ENCODE measurements around the gene MCRIP2.

Gene MCRIP2

DNA sequence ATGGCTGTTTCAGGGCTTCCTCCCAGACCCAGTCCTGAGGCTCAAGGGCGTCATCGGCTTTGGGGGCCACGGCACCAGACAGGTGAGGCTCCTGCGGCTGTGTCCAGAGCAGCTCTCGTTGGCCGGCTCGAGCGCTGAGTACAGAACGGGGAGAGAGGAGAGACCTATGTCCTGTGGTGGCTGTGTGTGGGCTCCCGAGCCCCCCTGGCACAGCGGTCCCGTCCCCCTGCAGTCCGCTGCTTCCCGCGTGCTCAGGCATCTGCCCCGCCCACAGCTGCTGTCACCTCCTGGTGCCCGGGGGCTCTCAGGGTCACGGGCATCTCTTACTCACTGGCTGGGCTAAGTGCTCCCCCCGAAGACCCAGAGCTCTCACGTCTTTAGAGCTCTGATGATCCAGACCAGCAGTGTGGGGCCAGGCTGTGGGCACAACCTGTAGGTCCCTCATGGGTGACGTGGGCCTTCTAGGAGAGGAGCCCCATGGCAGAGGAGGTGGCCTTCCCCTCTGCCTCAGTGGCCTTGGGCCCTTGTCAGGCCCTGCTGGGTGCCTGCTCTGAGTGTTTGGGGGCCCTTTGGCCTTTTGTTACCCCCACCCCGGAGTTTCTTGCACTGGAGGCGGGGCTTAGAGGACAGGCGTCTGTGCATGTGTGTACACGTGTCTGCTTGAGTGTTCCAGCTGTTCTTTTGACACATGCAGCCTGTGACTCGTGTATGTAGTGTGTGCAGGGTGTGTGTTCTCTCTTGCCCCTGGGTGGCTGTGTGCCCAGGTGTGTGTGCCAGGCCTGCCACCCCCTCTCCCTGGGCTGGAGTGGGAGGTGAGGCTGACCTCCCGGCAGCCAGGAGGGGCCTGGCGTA, 11.1 kb downstream of the MCRIP2 start:
- Histone ChIP-seq H3K27me3 (ENCODE audit: control insufficient read depth, insufficient read depth, low read length) (no peaks in the 10 kb centered on the region), H3K36me3 (ENCODE audit: control insufficient read depth, insufficient read depth, low read length) (peaks cover 32% of the 10 kb centered on the region), H3K9ac (ENCODE audit: low read length) (no peak overlapping the region), H3K9me3 (ENCODE audit: control insufficient read depth, insufficient read depth, low read depth, low read length) (no peaks in the 10 kb centered on the region), H3K4me1 (ENCODE audit: control insufficient read depth, insufficient read depth, low read length) (peaks cover 9% of the 10 kb centered on the region; the same call in 1 of the 2 replicates), H3K27ac (ENCODE audit: low read depth, low read length) (no peak overlapping the region), H3K4me3 (ENCODE audit: low read depth, low read length) (no peak overlapping the region)

DNA sequence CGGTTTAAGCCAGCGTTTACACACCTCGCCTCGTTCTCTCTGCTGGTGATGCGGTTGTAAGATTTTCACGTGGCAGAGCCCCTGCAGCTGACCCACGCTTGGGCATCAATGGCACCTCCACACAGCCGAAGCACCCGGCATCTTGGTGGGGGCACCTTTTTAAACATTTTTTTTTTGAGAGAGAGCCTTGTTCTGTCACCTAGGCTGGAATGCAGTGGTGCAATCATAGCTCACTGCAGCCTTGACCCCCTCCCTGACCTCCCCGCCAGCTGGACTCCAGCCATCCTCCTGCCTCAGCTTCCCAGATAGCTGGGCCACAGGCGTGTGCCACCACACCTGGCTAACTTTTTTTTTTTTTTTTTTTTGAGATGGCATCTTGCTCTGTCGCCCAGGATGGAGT, 12.4 kb downstream of the MCRIP2 start:
- peaks cover 5% of the 10 kb centered on the region; the same call in 1 of the 2 replicates for H3K4me1 ChIP-seq (ENCODE audit: control insufficient read depth, insufficient read depth, low read length)
- no peaks in the 10 kb centered on the region for H3K9me3 ChIP-seq (ENCODE audit: control insufficient read depth, insufficient read depth, low read depth, low read length)
- peaks cover 44% of the 10 kb centered on the region for H3K36me3 ChIP-seq (ENCODE audit: control insufficient read depth, insufficient read depth, low read length)
- no peak overlapping the region for H3K27ac ChIP-seq (ENCODE audit: low read depth, low read length)
- H3K9ac ChIP-seq (ENCODE audit: low read length): no peak overlapping the region
- H3K4me3 ChIP-seq (ENCODE audit: low read depth, low read length): no peak overlapping the region
- H3K27me3 ChIP-seq (ENCODE audit: control insufficient read depth, insufficient read depth, low read length): no peaks in the 10 kb centered on the region

DNA sequence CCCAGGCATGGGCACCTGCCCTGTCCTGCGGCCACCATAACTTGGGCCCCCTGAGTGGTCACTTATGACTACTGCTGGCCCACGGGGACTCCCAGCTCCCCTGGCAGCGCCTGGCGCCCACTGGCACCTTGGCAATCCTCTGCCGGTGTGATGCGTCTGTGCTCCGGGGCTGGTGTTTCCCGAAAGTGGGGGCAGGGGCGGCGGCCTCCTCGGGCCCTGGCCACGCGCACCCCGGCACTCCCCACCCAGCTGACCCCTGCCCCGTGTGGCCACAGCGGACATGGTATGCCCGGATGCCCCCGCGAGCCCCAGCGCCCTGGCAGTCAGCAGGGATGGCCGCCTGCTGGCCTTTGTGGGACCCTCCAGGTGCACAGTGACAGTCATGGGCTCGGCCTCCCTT, 15.9 kb downstream of the MCRIP2 start:
- no peak overlapping the region for H3K27ac ChIP-seq (ENCODE audit: low read depth, low read length)
- H3K36me3 ChIP-seq (ENCODE audit: control insufficient read depth, insufficient read depth, low read length): peaks cover 34% of the 10 kb centered on the region
- no peaks in the 10 kb centered on the region for H3K9me3 ChIP-seq (ENCODE audit: control insufficient read depth, insufficient read depth, low read depth, low read length)
- no peaks in the 10 kb centered on the region for H3K27me3 ChIP-seq (ENCODE audit: control insufficient read depth, insufficient read depth, low read length)
- no peak overlapping the region for H3K4me3 ChIP-seq (ENCODE audit: low read depth, low read length)
- H3K9ac ChIP-seq (ENCODE audit: low read length): no peak overlapping the region
- H3K4me1 ChIP-seq (ENCODE audit: control insufficient read depth, insufficient read depth, low read length): peaks cover 7% of the 10 kb centered on the region

DNA sequence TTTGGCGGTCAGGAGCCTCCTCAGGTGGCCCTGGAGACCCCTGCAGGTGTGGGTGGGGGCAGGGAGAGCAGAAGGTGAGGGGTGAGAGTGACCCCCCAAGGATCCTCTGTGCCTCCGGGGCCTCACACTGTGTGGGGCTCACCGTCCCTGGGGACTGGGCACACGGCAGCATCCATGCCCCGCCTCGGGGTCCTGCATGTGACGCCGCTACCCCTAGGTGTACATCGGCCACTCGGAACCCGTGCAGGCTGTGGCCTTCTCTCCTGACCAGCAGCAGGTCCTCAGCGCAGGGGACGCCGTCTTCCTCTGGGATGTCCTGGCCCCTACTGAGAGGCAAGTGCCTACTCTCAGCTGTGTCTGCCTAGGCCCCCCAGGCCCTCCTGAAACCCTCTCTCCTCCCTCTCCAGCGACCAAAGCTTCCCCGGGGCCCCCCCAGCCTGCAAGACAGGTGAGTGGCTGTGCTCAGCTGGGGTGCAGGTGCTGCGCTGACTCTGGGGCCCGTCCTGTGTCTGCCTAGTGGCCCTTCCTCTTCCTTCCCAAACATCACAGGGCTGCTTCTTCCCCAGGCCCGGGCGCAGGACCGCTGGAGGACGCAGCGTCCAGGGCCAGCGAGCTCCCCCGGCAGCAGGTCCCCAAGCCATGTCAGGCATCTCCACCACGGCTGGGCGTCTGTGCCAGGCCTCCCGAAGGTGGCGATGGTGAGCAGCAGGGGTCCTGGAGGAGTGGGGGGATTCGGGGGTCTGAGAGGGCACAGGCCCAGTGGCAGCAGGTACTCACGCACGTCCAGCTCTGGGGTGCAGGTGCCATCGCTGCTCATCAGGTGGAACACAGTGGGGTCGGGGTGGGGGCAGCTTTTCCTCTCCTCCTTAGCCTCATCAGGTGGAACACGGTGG, 17.3 kb downstream of the MCRIP2 start:
- H3K27ac ChIP-seq (ENCODE audit: low read depth, low read length): no peak overlapping the region
- no peak overlapping the region for H3K9ac ChIP-seq (ENCODE audit: low read length)
- no peak overlapping the region for H3K4me3 ChIP-seq (ENCODE audit: low read depth, low read length)
- H3K27me3 ChIP-seq (ENCODE audit: control insufficient read depth, insufficient read depth, low read length): no peaks in the 10 kb centered on the region
- no peaks in the 10 kb centered on the region for H3K9me3 ChIP-seq (ENCODE audit: control insufficient read depth, insufficient read depth, low read depth, low read length)
- H3K36me3 ChIP-seq (ENCODE audit: control insufficient read depth, insufficient read depth, low read length): peaks cover 30% of the 10 kb centered on the region
- peaks cover 7% of the 10 kb centered on the region for H3K4me1 ChIP-seq (ENCODE audit: control insufficient read depth, insufficient read depth, low read length)

DNA sequence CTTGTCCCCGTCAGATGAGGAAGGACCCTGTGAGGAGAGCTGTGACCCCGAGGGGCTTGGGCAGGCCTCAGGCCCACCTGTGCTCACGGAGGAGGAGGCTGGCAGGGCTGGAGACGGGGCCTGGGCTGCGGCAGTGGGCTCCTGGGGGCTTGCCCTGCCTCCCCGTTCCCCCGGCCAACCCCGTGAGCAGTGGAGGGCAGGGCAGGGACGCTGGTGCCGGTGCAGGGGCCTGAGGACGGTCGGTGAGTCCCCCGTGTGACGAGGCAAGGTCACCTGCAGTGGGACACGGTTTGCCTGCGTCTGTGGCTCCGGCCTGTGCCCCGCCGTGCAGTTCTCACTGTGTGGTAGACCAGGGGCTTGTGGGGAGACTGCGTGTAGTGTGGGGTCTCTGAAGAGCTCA, 18.0 kb downstream of the MCRIP2 start:
- H3K4me1 ChIP-seq (ENCODE audit: control insufficient read depth, insufficient read depth, low read length): peaks cover 7% of the 10 kb centered on the region
- no peaks in the 10 kb centered on the region for H3K27me3 ChIP-seq (ENCODE audit: control insufficient read depth, insufficient read depth, low read length)
- H3K9ac ChIP-seq (ENCODE audit: low read length): no peak overlapping the region
- no peaks in the 10 kb centered on the region for H3K9me3 ChIP-seq (ENCODE audit: control insufficient read depth, insufficient read depth, low read depth, low read length)
- H3K36me3 ChIP-seq (ENCODE audit: control insufficient read depth, insufficient read depth, low read length): peaks cover 30% of the 10 kb centered on the region
- no peak overlapping the region for H3K27ac ChIP-seq (ENCODE audit: low read depth, low read length)
- no peak overlapping the region for H3K4me3 ChIP-seq (ENCODE audit: low read depth, low read length)

DNA sequence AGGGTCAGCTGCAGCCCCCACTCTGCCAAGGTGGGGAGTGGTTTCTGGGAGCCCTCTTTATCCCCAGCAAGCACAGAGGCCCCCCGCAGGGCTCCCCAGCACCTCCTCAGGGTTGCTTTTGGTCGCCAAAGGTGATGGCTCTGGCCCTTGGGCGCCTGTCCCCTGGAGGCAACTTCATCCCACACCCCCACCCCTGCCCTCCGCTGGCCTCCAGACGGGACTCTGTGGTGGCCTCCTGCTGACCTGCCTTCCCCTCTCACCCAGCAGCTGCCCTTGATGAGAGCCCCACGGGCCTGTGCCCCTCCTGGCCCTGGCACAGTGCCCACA, 18.5 kb downstream of the MCRIP2 start:
- Histone ChIP-seq H3K9me3 (ENCODE audit: control insufficient read depth, insufficient read depth, low read depth, low read length) (no peaks in the 10 kb centered on the region), H3K36me3 (ENCODE audit: control insufficient read depth, insufficient read depth, low read length) (peaks cover 29% of the 10 kb centered on the region), H3K9ac (ENCODE audit: low read length) (no peak overlapping the region), H3K27ac (ENCODE audit: low read depth, low read length) (no peak overlapping the region), H3K4me3 (ENCODE audit: low read depth, low read length) (peak overlapping the region; percentile 12; the same call in 1 of the 2 replicates), H3K4me1 (ENCODE audit: control insufficient read depth, insufficient read depth, low read length) (peaks cover 7% of the 10 kb centered on the region), H3K27me3 (ENCODE audit: control insufficient read depth, insufficient read depth, low read length) (no peaks in the 10 kb centered on the region)

DNA sequence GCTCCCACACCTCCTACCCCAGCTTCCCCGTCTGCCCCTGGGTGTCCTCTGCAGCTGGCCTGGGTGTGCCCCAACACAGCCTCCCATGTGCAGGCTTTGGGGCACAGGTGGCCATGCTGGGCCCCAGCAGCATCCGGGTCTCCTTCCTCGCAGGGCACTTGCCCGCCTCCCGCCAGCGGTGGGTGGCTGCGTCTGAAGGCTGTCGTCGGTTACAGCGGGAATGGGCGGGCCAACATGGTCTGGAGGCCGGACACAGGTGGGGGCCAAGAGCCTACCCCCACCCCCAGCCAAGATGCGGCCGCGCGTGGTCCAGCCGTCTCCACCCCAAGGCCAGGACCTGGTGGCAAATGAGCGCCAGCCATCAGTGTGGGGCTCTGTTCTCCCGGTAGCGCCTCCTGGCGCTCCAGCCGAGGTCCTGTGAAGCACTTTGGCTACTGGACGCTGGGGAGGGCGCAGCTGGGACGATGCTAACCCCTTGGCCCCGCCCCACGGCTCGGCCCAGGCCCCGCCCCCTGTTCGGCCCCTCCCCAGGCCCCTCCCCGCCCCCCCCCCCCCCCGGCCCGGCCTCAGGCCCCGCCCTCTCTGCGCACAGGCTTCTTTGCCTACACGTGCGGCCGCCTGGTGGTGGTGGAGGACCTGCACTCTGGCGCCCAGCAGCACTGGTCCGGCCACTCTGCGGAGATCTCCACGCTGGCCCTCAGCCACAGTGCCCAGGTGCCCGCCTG, 19.0 kb downstream of the MCRIP2 start:
- Histone ChIP-seq H3K27me3 (ENCODE audit: control insufficient read depth, insufficient read depth, low read length) (no peaks in the 10 kb centered on the region), H3K27ac (ENCODE audit: low read depth, low read length) (no peak overlapping the region), H3K9me3 (ENCODE audit: control insufficient read depth, insufficient read depth, low read depth, low read length) (no peaks in the 10 kb centered on the region), H3K36me3 (ENCODE audit: control insufficient read depth, insufficient read depth, low read length) (peaks cover 24% of the 10 kb centered on the region), H3K4me3 (ENCODE audit: low read depth, low read length) (peak overlapping the region; percentile 12), H3K4me1 (ENCODE audit: control insufficient read depth, insufficient read depth, low read length) (peaks cover 7% of the 10 kb centered on the region), H3K9ac (ENCODE audit: low read length) (peak overlapping the region; percentile 24)

DNA sequence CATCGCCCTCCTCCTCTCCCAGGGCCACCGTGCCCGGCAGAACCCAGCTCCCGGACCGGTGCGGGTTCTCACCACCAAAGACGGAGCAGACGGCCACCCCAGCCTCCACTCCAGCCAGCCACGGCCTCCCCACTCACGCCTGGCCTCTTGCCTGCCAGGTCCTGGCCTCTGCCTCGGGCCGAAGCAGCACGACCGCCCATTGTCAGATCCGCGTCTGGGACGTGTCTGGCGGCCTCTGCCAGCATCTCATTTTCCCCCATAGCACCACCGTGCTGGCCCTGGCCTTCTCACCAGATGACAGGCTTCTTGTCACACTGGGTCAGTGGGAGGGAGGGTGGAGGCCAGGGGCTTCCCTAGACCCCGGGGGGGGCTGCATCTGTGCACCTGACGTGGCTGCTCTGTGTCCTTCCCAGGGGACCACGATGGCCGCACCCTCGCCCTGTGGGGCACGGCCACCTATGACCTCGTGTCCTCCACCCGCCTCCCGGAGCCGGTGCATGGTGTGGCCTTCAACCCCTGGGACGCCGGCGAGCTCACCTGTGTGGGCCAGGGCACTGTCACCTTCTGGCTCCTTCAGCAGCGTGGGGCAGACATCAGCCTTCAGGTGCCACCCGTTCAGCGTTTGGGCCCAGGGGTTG, 19.7 kb downstream of the MCRIP2 start:
- Histone ChIP-seq H3K27ac (ENCODE audit: low read depth, low read length) (no peak overlapping the region), H3K27me3 (ENCODE audit: control insufficient read depth, insufficient read depth, low read length) (no peaks in the 10 kb centered on the region), H3K4me1 (ENCODE audit: control insufficient read depth, insufficient read depth, low read length) (peaks cover 7% of the 10 kb centered on the region), H3K9me3 (ENCODE audit: control insufficient read depth, insufficient read depth, low read depth, low read length) (no peaks in the 10 kb centered on the region), H3K9ac (ENCODE audit: low read length) (peak overlapping the region; percentile 24), H3K4me3 (ENCODE audit: low read depth, low read length) (no peak overlapping the region; the same call in 1 of the 2 replicates), H3K36me3 (ENCODE audit: control insufficient read depth, insufficient read depth, low read length) (peaks cover 21% of the 10 kb centered on the region)

DNA sequence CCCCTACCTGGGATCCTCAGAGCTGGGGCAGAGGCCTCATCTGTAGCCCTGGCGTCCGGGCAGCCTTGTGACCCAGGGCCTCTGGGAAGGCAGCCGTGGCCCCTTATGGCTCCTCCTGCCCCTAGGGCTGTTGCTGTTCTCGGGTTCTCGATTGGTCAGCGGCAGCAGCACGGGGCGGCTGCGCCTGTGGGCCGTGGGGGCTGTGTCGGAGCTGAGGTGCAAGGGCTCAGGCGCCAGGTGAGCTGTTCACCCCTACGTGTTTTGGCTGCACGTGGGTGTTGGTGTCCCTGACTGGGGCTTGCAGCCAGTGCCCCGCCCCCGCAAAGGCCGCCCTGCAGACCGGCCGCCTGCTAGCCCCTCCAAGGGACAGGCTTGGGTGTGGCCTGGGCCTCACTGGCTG, 20.5 kb downstream of the MCRIP2 start:
- Histone ChIP-seq H3K27ac (ENCODE audit: low read depth, low read length) (no peak overlapping the region), H3K4me3 (ENCODE audit: low read depth, low read length) (no peak overlapping the region), H3K9ac (ENCODE audit: low read length) (no peak overlapping the region)

DNA sequence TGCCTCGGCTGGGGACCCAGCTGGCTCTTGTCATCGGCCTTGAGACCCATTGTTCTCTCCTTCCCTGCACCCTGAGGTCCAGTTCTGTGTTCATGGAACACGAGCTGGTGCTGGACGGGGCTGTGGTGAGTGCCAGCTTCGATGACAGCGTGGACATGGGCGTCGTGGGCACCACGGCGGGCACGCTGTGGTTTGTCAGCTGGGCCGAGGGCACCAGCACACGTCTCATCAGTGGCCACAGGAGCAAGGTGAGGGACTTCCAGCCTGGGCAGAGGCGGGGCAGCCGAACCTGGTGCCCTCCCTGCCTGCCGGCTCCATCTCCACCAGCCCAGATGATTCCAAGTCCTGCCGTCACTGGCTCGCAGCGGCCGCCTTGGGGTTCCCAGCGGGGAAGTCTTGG, 21.0 kb downstream of the MCRIP2 start:
- H3K4me3 ChIP-seq (ENCODE audit: low read depth, low read length): no peak overlapping the region
- H3K27ac ChIP-seq (ENCODE audit: low read depth, low read length): no peak overlapping the region
- no peaks in the 10 kb centered on the region for H3K9me3 ChIP-seq (ENCODE audit: control insufficient read depth, insufficient read depth, low read depth, low read length)
- no peak overlapping the region for H3K9ac ChIP-seq (ENCODE audit: low read length)
- H3K27me3 ChIP-seq (ENCODE audit: control insufficient read depth, insufficient read depth, low read length): no peaks in the 10 kb centered on the region
- peaks cover 7% of the 10 kb centered on the region for H3K4me1 ChIP-seq (ENCODE audit: control insufficient read depth, insufficient read depth, low read length)
- peaks cover 15% of the 10 kb centered on the region for H3K36me3 ChIP-seq (ENCODE audit: control insufficient read depth, insufficient read depth, low read length)

More for the DNA sequence above, 20.5 kb downstream of the MCRIP2 start:
- Histone ChIP-seq H3K9me3 (ENCODE audit: control insufficient read depth, insufficient read depth, low read depth, low read length) (no peaks in the 10 kb centered on the region), H3K4me1 (ENCODE audit: control insufficient read depth, insufficient read depth, low read length) (peaks cover 7% of the 10 kb centered on the region), H3K36me3 (ENCODE audit: control insufficient read depth, insufficient read depth, low read length) (peaks cover 19% of the 10 kb centered on the region), H3K27me3 (ENCODE audit: control insufficient read depth, insufficient read depth, low read length) (no peaks in the 10 kb centered on the region)

All from HUES6 (cell line).